ENCODE data around the gene LAMTOR5.
"Not testable (repeated sequence)": the region's sequence is repeated elsewhere in the genome, so short reads cannot be mapped to it uniquely, and the experiment has no call there.

The LAMTOR5 gene

DNA sequence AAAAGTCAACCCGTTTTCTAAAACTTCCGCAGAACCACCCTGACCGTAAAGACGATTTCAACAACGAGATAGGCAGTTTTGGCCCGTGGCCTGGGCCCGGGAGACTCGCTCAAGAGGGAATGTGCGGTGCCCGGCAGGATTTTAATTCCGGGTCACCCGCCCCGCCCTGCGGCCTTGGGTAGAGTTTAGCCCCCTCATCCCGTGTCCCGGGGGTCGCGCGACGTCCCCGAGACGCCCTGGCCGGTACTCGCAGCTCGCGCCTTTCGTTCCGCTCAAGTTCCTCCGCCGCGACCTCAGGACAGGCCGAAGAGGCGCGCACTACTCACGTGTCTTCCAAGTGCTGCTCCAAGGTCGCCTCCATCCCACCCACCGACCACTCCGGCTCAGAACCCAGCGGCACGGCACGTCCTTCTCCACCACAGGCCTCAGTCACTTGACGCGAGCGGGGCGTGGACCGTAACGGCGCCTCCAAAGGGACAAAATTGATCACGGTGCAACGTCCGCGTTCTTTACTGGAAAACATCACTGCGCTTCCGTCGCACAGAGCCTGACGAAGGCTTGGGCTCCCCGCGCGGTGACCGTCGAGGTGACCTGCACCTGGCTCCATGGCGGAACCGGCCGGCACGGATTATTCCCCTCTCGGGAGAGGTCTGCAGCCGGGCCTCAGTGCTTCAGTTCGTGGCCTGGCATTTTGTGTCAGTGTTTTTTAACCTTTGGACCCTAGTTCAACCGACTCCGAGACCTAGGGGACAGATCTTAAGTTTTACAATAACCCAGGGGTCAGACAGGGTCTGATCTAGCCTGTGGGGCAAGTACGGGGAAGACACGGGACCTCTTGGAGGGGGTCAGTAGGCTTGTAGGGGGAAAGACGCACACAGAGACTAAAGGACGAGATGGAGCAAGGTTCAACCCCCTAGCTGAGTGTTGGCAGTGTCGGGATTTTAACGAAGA lies at the start of gene LAMTOR5:
TSS of gene LAMTOR5 (minus strand) at position 435 of the 951 bp plus-strand sequence. CDS start at position 361, 74 bp downstream.
- DNase-seq (ENCODE audit: low read depth, low spot score) = peak; percentile 91

DNA sequence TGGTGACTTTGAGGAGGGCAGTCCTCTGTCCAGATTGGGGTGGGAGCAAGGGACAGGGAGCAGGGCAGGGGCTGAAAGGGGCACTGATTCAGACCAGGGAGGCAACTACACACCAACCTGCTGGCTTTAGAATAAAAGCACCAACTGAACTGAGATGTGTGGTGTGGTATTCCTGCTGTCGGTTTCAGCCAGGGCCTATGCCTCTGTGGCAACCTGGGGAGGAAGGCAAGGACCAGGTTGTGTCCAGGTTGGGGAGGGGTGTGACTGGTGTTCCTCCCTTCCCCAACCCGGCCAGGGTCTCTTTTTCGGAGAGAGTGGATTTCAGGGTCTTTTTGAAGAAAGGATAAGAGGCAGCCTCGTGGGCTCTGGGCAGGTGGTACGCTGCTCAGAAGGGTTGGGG lies 49.7 kb upstream of the LAMTOR5 start:
- DNase-seq (ENCODE audit: low read depth, low spot score) = no peak

DNA sequence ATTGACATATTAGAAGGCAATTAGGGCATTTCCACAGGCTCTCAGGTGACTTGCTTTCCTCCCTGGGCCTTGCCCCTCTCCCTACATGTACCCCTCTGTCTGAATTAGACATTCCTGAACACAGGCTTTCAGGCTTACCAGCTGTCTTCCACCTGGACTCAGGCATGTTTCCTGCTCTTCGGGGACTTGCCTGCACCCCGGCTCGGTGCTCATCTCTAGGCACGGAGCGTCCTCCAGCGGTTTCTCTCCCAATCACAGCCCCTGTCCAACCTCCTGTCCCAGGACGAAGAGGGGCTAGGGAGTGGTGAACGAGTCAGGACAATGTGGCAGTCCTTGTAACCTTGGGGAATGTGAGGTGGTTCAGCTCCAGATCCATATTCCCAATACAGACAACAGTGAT lies 47.7 kb upstream of the LAMTOR5 start:
- peak; percentile 82 for DNase-seq (ENCODE audit: low read depth, low spot score)

DNA sequence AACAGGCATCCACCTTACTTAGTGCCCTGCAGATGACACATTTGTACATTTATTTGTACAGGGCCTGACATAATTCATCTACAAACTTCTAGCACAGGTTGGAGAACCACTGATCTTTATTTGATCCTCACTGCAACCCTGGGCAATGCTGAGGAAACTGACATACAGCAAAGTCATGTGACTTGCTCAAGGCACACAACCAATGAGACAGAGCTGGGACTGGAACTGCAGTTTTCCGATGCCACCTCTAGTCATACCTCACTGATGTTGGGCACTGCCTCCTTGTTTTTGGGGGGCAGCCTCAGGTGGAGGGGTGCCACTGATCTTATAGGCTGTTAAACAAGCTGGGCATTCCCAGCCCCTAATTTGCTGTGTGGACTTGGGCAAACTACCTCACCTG lies 46.8 kb upstream of the LAMTOR5 start:
- no peak for DNase-seq (ENCODE audit: low read depth, low spot score)

DNA sequence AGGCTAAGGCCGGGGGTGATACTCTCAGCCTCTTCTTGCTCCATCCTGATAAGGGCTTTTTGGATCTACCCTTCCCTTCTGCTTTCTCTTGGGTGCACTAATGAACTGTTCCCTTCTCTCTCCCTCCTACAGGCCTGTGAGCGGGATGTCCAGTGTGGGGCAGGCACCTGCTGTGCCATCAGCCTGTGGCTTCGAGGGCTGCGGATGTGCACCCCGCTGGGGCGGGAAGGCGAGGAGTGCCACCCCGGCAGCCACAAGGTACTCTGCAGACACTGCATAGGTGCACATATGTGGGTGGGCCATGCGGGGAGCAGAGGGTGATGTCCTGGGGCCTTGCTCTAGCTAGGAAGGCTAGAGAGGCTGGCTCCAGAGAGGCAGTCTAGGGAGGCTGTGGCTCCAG lies 46.3 kb upstream of the LAMTOR5 start:
- no peak for DNase-seq (ENCODE audit: low read depth, low spot score)

DNA sequence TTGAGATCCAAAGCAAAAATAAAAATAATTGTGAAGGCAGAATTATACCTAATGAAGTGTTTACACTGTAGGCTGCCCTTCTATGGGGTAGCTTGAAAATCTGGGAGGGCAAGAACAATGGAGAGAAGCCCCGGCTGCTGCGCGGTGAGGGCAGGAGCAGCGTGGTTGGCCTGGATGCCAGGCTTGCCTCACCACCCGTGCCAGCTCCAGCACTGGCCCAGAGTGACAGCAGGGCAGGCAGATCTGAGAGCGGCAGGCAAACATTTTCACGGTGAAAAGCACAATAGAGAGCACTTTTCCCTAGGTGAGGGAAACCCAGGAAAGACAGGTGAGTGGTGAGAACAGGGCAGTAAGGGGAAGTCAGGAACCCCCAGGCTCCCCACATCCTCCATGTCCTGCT lies 44.8 kb upstream of the LAMTOR5 start:
- DNase-seq (ENCODE audit: low read depth, low spot score) = no peak

DNA sequence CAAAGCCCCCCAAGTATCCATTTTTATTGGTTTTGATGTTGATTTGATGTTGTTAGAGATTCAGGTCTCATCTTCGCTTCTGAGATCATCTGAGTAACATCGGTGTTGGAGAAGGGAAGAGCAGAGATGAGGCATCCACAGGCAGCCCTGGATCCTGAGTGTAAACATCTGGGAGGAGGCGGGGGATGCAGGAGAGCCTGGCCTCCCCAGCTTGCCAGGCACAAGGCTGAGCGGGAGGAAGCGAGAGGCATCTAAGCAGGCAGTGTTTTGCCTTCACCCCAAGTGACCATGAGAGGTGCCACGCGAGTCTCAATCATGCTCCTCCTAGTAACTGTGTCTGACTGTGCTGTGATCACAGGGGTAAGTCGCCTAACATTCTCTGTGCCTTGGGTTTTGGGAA lies 43.4 kb upstream of the LAMTOR5 start, which contains the start of gene PROK1:
TSS of gene PROK1 (plus strand) at position 221 of the 400 bp plus-strand sequence. CDS start at position 289, 68 bp downstream.
- DNase-seq (ENCODE audit: low read depth, low spot score) = no peak

DNA sequence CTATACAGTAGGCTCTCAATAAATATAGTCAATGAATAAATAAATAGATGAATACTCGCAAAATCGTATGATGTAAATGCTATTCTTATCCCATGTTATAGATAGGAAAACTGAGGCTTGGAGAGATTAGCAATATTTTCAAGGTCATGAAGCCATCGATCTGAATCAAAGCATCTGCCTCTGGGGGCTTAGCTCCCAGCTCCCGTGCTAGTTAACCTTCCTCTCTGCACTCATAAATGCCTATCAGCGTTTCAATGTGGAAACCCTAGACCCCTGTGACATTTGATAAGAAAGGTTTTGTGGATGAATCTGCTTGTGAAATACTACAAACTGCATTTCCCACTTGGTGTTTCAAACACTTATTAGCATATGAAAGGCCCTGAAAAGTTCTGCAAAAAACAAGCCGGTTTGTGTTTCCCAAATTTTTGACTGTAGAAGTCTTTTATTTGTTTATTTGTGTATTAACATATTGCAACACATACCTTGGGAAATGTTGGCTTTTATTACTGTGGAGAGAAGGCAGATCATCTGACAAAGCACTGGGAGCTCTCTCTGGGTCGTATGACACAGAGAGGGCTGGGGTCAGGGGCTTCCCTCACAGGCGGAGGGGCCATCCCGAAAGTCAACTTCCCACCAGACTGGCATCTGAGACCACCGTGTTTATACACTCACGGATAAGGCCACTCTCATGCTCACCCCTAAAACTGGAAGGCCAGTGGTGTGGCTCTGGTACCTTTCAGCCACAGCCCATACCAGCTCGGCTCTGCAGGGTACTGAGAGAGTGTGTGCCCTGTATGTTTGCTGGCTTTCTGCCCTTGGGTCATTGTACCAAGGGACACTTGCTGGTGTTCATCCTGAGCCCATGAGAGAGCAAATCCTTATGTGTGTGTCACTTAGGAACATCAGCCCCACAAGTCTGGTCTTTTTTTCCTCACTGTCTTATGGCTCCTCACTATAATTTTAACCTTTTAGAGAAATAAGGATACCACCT lies 42.5 kb upstream of the LAMTOR5 start:
- DNase-seq (ENCODE audit: low read depth, low spot score) = no peak

DNA sequence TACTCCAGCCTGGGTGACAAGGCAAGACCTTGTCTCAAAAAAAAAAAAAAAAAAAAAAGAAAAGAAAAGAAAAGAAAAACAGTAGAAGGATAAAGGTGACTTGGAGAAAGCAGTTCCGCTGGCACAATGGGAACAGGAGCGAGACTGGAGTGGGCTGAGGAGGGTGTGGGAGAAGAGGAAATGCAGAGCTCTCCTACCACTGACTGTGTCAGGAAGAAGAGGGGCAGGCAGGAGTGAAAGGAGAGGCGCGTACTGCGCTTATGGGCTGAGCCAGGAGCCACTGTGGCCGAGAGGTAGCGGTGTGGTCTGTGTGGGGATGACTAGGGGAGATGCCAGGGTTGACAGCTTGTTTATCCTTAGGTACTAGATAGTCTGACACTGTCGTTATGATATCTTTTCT lies 37.1 kb upstream of the LAMTOR5 start:
- DNase-seq (ENCODE audit: low read depth, low spot score) = no peak

DNA sequence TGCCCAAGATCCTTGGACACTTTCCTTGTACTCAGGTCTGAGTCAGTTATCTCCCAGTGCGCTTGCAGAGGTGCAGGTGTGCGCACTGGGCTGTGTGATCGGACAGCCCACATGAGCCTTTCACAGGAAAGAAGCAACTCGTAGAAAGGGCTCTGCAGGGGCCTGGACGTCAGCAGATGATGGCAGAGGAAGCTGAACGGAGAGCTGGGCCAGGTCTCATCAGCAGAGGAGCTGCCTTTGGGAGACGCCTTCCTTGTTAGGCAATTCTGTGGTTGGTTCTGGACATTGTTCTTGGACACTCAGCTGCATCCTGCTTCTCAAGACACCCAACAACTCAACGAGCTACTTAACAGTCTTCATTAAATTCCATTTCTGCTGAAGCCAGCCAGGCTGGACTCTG lies 36.0 kb upstream of the LAMTOR5 start:
- DNase-seq (ENCODE audit: low read depth, low spot score) = no peak

DNA sequence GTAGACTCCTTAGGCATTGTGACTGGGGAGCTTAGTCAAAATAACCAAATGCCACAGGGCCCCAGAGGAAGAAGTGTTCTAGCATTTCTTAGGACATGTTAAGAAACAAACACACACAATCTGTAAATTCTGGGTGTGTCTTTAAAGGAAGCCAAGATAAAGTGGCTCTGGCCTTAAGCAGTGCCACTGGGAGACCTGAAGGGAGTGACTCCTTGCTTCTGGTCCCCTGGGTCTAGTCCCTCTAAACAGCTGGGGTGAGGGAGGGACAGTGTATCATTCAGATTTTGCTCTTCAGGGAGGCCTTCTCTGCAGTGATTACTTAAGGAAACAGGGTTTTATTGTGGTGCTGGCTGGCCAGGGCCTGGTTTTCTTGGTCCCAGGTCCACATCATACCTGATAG lies 34.4 kb upstream of the LAMTOR5 start:
- no peak for DNase-seq (ENCODE audit: low read depth, low spot score)

DNA sequence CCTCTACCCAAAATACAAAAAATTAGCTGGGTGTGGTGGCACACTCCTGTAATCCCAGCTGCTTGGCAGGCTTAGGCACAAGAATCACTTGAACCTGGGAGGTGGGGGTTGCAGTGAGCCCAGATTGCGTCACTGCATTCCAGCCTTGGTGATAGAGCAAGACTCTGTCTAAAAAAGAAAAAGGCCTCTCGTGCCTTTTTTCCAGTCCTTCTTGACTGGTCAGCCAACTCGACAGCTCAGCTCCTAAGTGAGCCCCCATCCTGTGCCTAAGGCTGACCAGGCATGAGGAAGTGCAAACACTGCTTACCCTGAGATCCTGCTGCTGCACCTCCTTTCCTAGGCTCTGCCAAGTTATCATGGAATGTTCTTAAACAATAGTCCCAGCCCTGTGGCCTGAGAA lies 33.4 kb upstream of the LAMTOR5 start:
- peak; percentile 34 for DNase-seq (ENCODE audit: low read depth, low spot score)

DNA sequence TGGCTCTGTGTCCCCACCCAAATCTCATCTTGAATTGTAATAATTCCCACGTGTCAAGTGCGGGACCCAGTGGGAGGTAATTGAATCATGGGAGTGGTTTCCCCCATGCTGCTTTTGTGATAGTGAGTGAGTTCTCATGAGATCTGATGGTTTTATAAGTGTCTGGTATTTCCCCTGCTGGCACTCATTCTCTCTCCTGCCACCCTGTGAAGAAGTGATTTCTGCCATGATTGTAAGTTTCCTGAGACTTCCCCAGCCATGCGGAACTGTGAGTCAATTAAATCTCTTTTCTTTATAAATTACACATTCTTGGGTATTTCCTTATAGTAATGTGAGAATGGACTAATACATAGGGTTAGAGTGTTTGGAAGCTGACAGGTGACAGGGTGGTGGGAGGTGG lies 32.4 kb upstream of the LAMTOR5 start:
- not testable (repeated sequence) for DNase-seq (ENCODE audit: low read depth, low spot score)

DNA sequence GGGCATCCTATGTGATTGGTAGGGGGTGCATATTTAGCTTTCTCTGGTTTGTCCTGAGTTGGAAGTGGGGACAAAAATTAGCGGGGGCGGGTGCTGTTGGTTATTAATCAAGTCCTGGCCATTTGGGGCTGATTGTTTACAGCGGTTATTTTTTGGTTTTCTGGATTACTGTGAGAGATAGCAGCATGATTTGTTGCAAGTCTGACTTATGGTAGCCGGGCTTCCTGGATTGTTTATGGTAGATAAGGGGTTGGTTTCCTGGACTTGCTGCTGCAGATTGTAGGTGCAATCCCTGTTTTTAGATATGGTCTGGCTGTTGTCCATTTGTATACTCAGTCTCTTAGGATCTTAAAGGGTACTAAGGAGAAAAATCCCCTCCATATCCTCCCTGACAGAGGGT lies 31.4 kb upstream of the LAMTOR5 start:
- DNase-seq (ENCODE audit: low read depth, low spot score) = no peak

DNA sequence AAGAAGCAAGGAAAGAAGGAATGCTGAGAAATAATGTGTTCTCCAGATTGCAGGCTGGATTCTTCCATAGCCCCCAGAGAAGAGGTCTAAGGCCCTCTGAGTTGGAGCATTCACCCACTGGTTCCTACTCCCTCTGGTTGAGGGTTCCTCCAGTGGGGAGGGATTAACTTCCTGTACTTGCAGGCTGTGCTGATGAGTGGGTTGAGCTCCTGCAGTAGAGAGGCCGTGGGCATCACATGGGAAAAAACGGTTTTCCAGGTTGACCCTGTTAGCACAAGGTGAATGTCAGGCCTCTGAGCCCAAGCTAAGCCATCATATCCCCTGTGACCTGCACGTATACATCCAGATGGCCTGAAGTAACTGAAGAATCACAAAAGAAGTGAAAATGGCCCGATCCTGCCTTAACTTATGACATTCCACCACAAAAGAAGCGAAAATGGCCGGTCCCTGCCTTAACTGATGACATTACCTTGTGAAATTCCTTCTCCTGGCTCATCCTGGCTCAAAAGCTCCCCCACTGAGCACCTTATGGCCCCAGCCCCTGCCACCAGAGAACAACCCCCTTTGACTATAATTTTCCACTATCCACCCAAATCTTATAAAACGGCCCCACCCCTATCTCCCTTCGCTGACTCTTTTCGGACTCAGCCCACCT lies 30.3 kb upstream of the LAMTOR5 start:
- peak; percentile 30 for DNase-seq (ENCODE audit: low read depth, low spot score)

DNA sequence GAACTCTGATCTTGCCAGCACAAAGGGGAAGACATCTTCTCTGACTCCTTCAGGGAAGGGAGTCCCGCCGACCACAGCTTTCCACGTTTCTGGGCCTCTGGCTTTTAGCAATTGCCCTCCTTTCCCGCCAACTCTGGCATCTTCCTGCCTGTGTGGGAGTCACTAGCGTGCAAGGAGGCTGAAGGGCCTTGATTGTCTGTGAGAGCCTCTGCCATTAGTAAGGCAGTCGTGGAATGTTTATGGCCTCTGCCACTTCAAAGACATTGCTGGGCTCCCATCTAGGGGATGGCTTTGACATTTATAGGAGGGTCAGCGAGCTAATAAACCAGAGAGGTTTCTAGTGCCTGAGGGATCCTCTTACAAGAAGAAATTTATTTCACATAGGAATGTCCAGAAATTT lies 29.1 kb upstream of the LAMTOR5 start:
- DNase-seq (ENCODE audit: low read depth, low spot score) = peak; percentile 89

DNA sequence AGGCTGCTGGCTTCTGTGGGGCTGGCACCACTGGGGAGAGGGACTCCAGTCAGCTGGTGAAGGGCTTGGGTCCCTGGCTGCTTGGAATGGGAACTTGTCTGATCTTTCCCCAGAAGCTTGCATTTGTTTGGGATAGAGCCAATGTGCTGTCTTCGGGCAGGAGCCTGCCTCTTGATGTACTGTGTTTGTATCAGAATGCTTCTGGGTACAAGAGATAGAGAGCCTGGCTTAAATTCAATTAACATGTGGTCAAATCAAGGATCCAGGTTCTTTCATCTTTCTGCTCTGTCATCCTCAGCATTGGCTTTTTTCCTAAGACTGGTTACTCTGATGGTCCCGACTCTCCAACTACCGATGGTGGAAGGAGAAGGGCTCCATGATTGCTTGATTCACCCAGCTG lies 27.5 kb upstream of the LAMTOR5 start:
- no peak for DNase-seq (ENCODE audit: low read depth, low spot score)

DNA sequence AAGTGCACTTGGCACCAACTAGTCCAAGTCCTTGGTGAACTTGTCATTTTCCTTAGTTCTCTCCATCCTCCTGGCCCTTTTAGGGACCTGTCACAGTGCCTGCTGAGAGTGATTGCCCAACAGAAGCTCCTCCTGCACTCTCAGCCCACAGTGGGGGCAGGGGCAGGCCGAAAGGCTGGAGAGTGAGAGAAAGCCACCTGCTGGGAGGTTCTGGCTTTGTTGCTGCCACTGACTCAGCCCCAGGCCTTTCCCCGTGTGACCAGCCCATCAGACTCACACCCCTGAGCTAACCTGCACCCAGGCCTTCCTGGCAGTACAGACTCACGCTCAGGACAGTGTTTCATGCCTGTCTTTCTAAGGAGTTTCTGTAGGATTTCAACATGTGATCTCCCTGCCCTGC lies 26.3 kb upstream of the LAMTOR5 start:
- DNase-seq (ENCODE audit: low read depth, low spot score) = peak; percentile 96

DNA sequence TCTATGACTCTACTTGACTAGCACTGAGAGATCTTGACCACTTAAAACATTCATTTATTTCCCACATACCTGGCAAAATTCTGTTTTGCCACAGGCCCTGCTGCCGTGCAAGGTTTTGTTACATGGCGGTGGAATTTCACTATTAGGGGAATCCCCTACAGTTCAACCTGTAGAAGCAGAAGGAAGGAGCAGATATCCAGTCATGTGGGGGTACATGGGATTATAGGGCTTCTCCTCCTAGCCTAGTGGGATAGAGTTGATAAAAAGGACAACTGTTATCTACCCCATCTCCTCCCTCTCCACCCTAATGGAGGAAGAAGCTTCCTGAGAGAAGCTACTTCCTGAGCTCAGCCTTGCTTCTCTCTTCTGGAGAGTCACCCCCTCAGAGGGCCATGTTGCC lies 25.7 kb upstream of the LAMTOR5 start:
- no peak for DNase-seq (ENCODE audit: low read depth, low spot score)

DNA sequence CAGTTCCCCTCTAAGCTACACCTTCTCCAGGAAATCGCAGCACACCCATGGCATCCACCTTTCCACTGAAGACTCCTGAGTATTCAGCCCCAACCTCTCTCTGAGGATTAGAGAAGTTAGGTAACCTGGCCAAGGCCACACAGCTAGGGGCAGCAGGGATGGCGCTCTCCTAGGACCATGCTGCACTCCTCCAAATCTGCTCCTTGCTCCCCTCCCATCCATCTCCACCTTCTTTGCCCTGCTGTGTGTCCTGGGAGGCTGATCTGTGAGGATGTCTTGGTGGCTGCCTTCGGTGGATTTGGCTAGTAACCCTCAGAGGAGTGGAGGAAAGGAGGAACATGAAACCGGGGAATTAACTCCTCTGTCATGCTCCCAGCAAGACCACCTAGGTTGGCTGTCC lies 23.4 kb upstream of the LAMTOR5 start:
- no peak for DNase-seq (ENCODE audit: low read depth, low spot score)

DNA sequence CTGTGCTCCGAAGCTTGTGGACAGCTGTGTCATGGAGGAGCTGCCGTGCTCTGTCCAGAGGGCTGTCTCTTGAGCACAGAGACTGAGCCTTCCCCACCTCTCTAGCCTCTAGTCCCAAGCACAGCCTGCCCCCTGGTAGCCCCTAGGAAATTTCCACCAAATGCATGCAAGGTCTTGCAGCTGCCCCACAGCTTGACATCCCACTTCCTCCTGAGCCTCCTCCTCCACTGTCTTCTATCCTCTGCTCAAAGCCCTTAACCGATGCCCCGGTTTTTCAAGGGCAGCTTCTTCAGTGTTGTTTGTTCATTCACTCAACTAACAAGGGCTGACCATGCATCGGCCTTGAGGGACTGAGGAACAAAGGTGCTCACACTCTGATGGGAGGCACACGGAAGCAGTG lies 22.9 kb upstream of the LAMTOR5 start:
- no peak for DNase-seq (ENCODE audit: low read depth, low spot score)

DNA sequence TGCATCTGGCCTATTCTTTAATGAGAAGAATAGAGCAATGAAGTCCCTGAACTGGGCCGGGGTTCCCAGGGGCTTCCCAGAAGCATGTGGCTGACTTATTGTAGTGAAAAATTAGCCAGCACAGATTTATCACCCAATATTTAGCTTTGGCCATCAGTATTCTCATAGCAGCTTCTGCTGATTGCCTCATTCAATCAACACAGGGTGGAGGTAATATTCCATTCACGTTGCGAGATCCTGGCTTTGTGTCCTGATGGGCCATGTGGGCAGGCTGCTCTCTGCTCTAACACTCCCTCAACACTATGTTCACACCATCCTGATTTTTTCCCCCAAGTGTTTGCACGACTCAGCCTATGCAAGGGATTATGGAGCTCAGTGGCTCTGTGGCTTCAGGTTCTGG lies 21.5 kb upstream of the LAMTOR5 start:
- no peak for DNase-seq (ENCODE audit: low read depth, low spot score)

All from ELF-1 (cell line).